ENCODE data around the gene HDDC2. TPM values are rescaled to one million over a fixed set of nuclear protein-coding genes. Genes with fewer than 3 reads are reported as not detected.

Gene HDDC2
- total RNA-seq, 2 donors from 2014 or later: 76.4 to 108 TPM

DNA sequence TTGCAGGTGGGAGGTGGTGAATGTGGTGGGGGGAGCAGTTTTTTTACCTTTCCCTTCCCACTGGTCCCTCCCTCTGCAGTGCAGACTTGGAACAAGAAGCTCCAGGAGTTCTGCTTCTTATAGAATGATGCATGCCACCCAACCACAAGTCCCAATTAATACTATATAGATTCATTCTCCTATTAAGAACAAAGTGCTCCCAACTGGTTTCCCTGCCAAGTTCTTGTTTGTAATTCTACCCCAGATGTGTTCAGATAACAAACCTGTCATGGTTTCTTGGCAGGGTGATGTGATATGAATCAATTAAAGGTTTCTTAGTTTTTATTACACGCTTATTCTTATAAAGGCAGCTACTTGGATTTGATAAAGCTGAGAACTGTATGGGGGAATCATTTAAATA lies 23.9 kb downstream of the HDDC2 start:
- Mint-ChIP-seq H3K27me3 (ENCODE audit: insufficient read depth) (no peaks in the 10 kb centered on the region), H3K27ac (no peak overlapping the region), H3K9me3 (peaks cover 21% of the 10 kb centered on the region), H3K4me3 (no peak overlapping the region), H3K36me3 (ENCODE audit: low read depth) (peaks cover 71% of the 10 kb centered on the region), H3K4me1 (peaks cover 3% of the 10 kb centered on the region)
- H3K4me1 ChIP-seq (ENCODE audit: control insufficient read depth, insufficient read depth, low read length): no peaks in the 10 kb centered on the region
- no peaks in the 10 kb centered on the region for H3K27me3 ChIP-seq (ENCODE audit: control insufficient read depth, insufficient read depth, low read length, poor library complexity, severe bottlenecking)
- H3K27ac ChIP-seq (ENCODE audit: low read depth, low read length): no peak overlapping the region
- no peak overlapping the region for H3K4me3 ChIP-seq (ENCODE audit: low read length)
- TF ChIP-seq CTCF (conservative IDR thresholded peaks at IDR 0.05): no peak
- DNase-seq: no peak
- peaks cover 8% of the 10 kb centered on the region for H3K9me3 ChIP-seq (ENCODE audit: control insufficient read depth, low read length)
- no peak overlapping the region for H3K9ac ChIP-seq (ENCODE audit: extremely low read depth, low read length, poor library complexity, severe bottlenecking)
- peaks cover 18% of the 10 kb centered on the region for H3K36me3 ChIP-seq (ENCODE audit: control insufficient read depth, insufficient read depth, low read length)
- WGBS, 2 experiments (ENCODE audit: insufficient coverage in 1 of 2, insufficient read length in 1 of 2): 100% methylated on average over 1 of the region's 1 CpG; no CpG with 5 or more reads in 1 of the 2 experiments

GRCh38 chr6:125275779-125276178 lies 26.0 kb downstream of the HDDC2 start:
- no peak for DNase-seq
- Histone ChIP-seq H3K4me3 (ENCODE audit: low read length) (no peak overlapping the region), H3K27ac (ENCODE audit: low read depth, low read length) (no peak overlapping the region), H3K36me3 (ENCODE audit: control insufficient read depth, insufficient read depth, low read length) (peaks cover 23% of the 10 kb centered on the region), H3K27me3 (ENCODE audit: control insufficient read depth, insufficient read depth, low read length, poor library complexity, severe bottlenecking) (no peaks in the 10 kb centered on the region), H3K9me3 (ENCODE audit: control insufficient read depth, low read length) (no peaks in the 10 kb centered on the region), H3K4me1 (ENCODE audit: control insufficient read depth, insufficient read depth, low read length) (no peaks in the 10 kb centered on the region), H3K9ac (ENCODE audit: extremely low read depth, low read length, poor library complexity, severe bottlenecking) (no peak overlapping the region)
- Mint-ChIP-seq H3K36me3 (ENCODE audit: low read depth) (peaks cover 57% of the 10 kb centered on the region), H3K27ac (no peak overlapping the region), H3K27me3 (ENCODE audit: insufficient read depth) (no peaks in the 10 kb centered on the region), H3K4me1 (peaks cover 3% of the 10 kb centered on the region), H3K9me3 (peaks cover 2% of the 10 kb centered on the region), H3K4me3 (no peak overlapping the region)
- no peak for TF ChIP-seq CTCF (conservative IDR thresholded peaks at IDR 0.05)
- 96% methylated on average over 1 of the region's 3 CpGs; no CpG with 5 or more reads in 1 of the 2 experiments for WGBS, 2 experiments (ENCODE audit: insufficient coverage in 1 of 2, insufficient read length in 1 of 2)

DNA sequence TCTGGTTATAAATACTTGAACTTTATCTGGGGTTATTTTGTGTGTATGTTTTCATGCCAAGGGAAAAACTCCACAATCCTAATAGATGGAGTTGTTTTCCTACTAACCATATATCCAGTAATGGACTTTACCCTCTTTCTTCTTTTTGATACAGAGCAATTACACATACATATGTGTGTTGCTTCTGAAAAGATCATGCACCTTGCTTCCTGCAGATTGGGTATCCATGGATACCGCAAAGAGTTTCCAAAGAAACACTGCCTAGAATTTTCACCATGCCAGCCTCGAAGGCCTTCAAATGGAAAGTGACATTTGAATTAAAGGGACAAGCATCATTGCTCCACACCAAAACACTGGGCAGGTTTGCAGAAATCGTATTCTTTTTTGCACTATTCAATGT lies 26.8 kb downstream of the HDDC2 start:
- H3K9me3 ChIP-seq (ENCODE audit: control insufficient read depth, low read length): no peaks in the 10 kb centered on the region
- H3K4me1 Mint-ChIP-seq: peaks cover 3% of the 10 kb centered on the region
- no peaks in the 10 kb centered on the region for H3K27me3 Mint-ChIP-seq (ENCODE audit: insufficient read depth)
- H3K4me1 ChIP-seq (ENCODE audit: control insufficient read depth, insufficient read depth, low read length): no peaks in the 10 kb centered on the region
- H3K27ac ChIP-seq (ENCODE audit: low read depth, low read length): no peak overlapping the region
- TF ChIP-seq CTCF (conservative IDR thresholded peaks at IDR 0.05): no peak
- peaks cover 23% of the 10 kb centered on the region for H3K36me3 ChIP-seq (ENCODE audit: control insufficient read depth, insufficient read depth, low read length)
- H3K27me3 ChIP-seq (ENCODE audit: control insufficient read depth, insufficient read depth, low read length, poor library complexity, severe bottlenecking): no peaks in the 10 kb centered on the region
- no peak overlapping the region for H3K4me3 Mint-ChIP-seq
- H3K27ac Mint-ChIP-seq: no peak overlapping the region
- no peak for DNase-seq
- no peak overlapping the region for H3K4me3 ChIP-seq (ENCODE audit: low read length)
- no peaks in the 10 kb centered on the region for H3K9me3 Mint-ChIP-seq
- no peak overlapping the region for H3K9ac ChIP-seq (ENCODE audit: extremely low read depth, low read length, poor library complexity, severe bottlenecking)
- WGBS, 2 experiments (ENCODE audit: insufficient coverage in 1 of 2, insufficient read length in 1 of 2): 90 to 95% methylated on average over 2 to 3 of the region's 3 CpGs
- peaks cover 49% of the 10 kb centered on the region for H3K36me3 Mint-ChIP-seq (ENCODE audit: low read depth)
